Measurements from ENCODE around the gene PTGER2. TPM values are rescaled to one million over a fixed set of nuclear protein-coding genes. Genes with fewer than 3 reads are reported as not detected.

PTGER2 gene
- total and polyA plus RNA-seq, 10 of the 15 experiments (the other 5 are each of a cell fraction or from before 2014, with no cell fraction given), result 0.03 to 1.6 (median 0.33) TPM

- no peak for FAIRE-seq
- TF ChIP-seq RFX5 (IDR thresholded peaks at IDR 0.05; ENCODE audit: low read depth, low read length), result no peak
- peak; percentile 36; the same call in 1 of the 2 replicates for TF ChIP-seq JUNB (IDR thresholded peaks at IDR 0.05)
Observed at GRCh38 chr14:52328276-52328675, 14.2 kb downstream of the PTGER2 start.

GRCh38 chr14:52329678-52330369 is 15.7 kb downstream of the PTGER2 start:
- Histone ChIP-seq H4K20me1 (ENCODE audit: control insufficient read depth, insufficient read depth) (no peaks in the 10 kb centered on the region), H3K79me2 (ENCODE audit: control insufficient read depth, insufficient read depth, low read length) (no peaks in the 10 kb centered on the region), H3K36me3 (ENCODE audit: control insufficient read depth in 2 of 2, insufficient read depth in 2 of 2, low read length in 1 of 2) (no peaks in the 10 kb centered on the region), H2AFZ (ENCODE audit: control insufficient read depth, low read depth, low read length) (no peak overlapping the region), H3K9me3 (replicated peaks; ENCODE audit: control insufficient read depth, insufficient read depth, low read length) (no peaks in the 10 kb centered on the region), H3K4me1 (ENCODE audit: control insufficient read depth, insufficient read depth, low read length) (peaks cover 26% of the 10 kb centered on the region), H3K4me3 (no peak overlapping the region), H3K9ac (ENCODE audit: control insufficient read depth, insufficient read depth, low read length) (no peak overlapping the region), H3K27ac (ENCODE audit: control insufficient read depth, insufficient read depth) (no peak overlapping the region), H3K27me3 (replicated peaks in 1 of 2; ENCODE audit: control insufficient read depth in 2 of 2, insufficient read depth in 2 of 2, low read length in 1 of 2) (no peaks in the 10 kb centered on the region), H3K4me2 (ENCODE audit: control insufficient read depth, insufficient read depth) (peak overlapping the region; percentile 51; the same call in 1 of the 2 replicates)
- RAD21 ChIA-PET (ENCODE audit: unreplicated experiment), result no interaction called here
- in situ Hi-C loops (cut with MboI) (no loop called here), intact Hi-C loops (cut with micrococcal nuclease; ENCODE audit: unreplicated experiment) (loop anchor here (5.0 kb wide), 1 partner anchor 52 kb away; no protein-coding TSS in a partner anchor)
- ATAC-seq, result peak; percentile 12; the same call in 2 of the 3 replicates
- CTCF ChIA-PET, result no interaction called here
- POLR2A ChIA-PET, result no interaction called here
- SMC1A ChIA-PET (ENCODE audit: uncharacterized antibody, unreplicated experiment), result interaction anchor here (1.2 to 1.3 kb wide), 2 partner anchors 11 to 22 kb away, joined by 3 to 4 read pairs; no protein-coding TSS in a partner anchor
- WGBS (ENCODE audit: insufficient coverage, insufficient replicate concordance, low lambda C conversion rate, missing lambda C conversion rate), result 1% methylated on average over 6 of the region's 6 CpGs
- no TSS peak for BruUV-seq (replicated peaks)
- FAIRE-seq, result no peak
- peak; percentile 60; the same call in 1 of the 2 replicates for TF ChIP-seq FOXM1 (IDR thresholded peaks at IDR 0.05; ENCODE audit: low read depth, low read length)
- peak; percentile 75 for TF ChIP-seq JUNB (IDR thresholded peaks at IDR 0.05)
- 0 out of 2 replicates have a peak, but pooled peaks have one; percentile 44 for TF ChIP-seq MTA3 (IDR thresholded peaks at IDR 0.05; ENCODE audit: borderline replicate concordance, low read length)
- peak; percentile 57; the same call in 1 of the 2 replicates for TF ChIP-seq NFIC (IDR thresholded peaks at IDR 0.05; ENCODE audit: low read depth, low read length)
- TF ChIP-seq TARDBP (IDR thresholded peaks at IDR 0.05; ENCODE audit: borderline replicate concordance), result no peak
- peak; percentile 37; the same call in 1 of the 2 replicates for TF ChIP-seq ATF2 (IDR thresholded peaks at IDR 0.05; ENCODE audit: low read length)
- TF ChIP-seq SIN3A (IDR thresholded peaks at IDR 0.05; ENCODE audit: low read depth, low read length), result no peak
- no peak for TF ChIP-seq GATAD2B (conservative IDR thresholded peaks at IDR 0.05; ENCODE audit: low read depth)
- peak; percentile 54 for TF ChIP-seq RUNX3 (IDR thresholded peaks at IDR 0.05; ENCODE audit: low read length)
- TF ChIP-seq, protein P1, sequence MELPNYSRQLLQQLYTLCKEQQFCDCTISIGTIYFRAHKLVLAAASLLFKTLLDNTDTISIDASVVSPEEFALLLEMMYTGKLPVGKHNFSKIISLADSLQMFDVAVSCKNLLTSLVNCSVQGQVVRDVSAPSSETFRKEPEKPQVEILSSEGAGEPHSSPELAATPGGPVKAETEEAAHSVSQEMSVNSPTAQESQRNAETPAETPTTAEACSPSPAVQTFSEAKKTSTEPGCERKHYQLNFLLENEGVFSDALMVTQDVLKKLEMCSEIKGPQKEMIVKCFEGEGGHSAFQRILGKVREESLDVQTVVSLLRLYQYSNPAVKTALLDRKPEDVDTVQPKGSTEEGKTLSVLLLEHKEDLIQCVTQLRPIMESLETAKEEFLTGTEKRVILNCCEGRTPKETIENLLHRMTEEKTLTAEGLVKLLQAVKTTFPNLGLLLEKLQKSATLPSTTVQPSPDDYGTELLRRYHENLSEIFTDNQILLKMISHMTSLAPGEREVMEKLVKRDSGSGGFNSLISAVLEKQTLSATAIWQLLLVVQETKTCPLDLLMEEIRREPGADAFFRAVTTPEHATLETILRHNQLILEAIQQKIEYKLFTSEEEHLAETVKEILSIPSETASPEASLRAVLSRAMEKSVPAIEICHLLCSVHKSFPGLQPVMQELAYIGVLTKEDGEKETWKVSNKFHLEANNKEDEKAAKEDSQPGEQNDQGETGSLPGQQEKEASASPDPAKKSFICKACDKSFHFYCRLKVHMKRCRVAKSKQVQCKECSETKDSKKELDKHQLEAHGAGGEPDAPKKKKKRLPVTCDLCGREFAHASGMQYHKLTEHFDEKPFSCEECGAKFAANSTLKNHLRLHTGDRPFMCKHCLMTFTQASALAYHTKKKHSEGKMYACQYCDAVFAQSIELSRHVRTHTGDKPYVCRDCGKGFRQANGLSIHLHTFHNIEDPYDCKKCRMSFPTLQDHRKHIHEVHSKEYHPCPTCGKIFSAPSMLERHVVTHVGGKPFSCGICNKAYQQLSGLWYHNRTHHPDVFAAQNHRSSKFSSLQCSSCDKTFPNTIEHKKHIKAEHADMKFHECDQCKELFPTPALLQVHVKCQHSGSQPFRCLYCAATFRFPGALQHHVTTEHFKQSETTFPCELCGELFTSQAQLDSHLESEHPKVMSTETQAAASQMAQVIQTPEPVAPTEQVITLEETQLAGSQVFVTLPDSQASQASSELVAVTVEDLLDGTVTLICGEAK (IDR thresholded peaks at IDR 0.05; ENCODE audit: borderline replicate concordance), result no peak
- TF ChIP-seq EED (IDR thresholded peaks at IDR 0.05; ENCODE audit: low read depth), result 0 out of 2 replicates have a peak, but pooled peaks have one; percentile 33
- DNase-seq (ENCODE audit: low read depth, low spot score), result no peak

More at GRCh38 chr14:52328276-52328675, 14.2 kb downstream of the PTGER2 start:
- H4K20me1 ChIP-seq (ENCODE audit: control insufficient read depth, insufficient read depth), result no peaks in the 10 kb centered on the region
- RAD21 ChIA-PET (ENCODE audit: unreplicated experiment), result no interaction called here
- H3K79me2 ChIP-seq (ENCODE audit: control insufficient read depth, insufficient read depth, low read length), result no peaks in the 10 kb centered on the region
- SMC1A ChIA-PET (ENCODE audit: uncharacterized antibody, unreplicated experiment), result interaction anchor here (0.5 kb wide), 1 partner anchor 66 kb away, joined by 3 read pairs; no protein-coding TSS in a partner anchor
- CTCF ChIA-PET, result no interaction called here
- peaks cover 30% of the 10 kb centered on the region for H3K4me1 ChIP-seq (ENCODE audit: control insufficient read depth, insufficient read depth, low read length)
- H3K4me3 ChIP-seq, result no peak overlapping the region
- no peak overlapping the region for H3K27ac ChIP-seq (ENCODE audit: control insufficient read depth, insufficient read depth)
- no TSS peak for BruUV-seq (replicated peaks)
- no peak overlapping the region for H3K9ac ChIP-seq (ENCODE audit: control insufficient read depth, insufficient read depth, low read length)
- no peaks in the 10 kb centered on the region for H3K36me3 ChIP-seq (ENCODE audit: control insufficient read depth in 2 of 2, insufficient read depth in 2 of 2, low read length in 1 of 2)
- H3K27me3 ChIP-seq (replicated peaks in 1 of 2; ENCODE audit: control insufficient read depth in 2 of 2, insufficient read depth in 2 of 2, low read length in 1 of 2), result no peaks in the 10 kb centered on the region
- intact Hi-C loops (cut with micrococcal nuclease; ENCODE audit: unreplicated experiment) (loop anchor here (5.0 kb wide), 1 partner anchor 54 kb away; no protein-coding TSS in a partner anchor), in situ Hi-C loops (cut with MboI) (no loop called here)
- ATAC-seq (no peak), DNase-seq (ENCODE audit: low read depth, low spot score) (no peak)
- no peak overlapping the region for H2AFZ ChIP-seq (ENCODE audit: control insufficient read depth, low read depth, low read length)
- no peak overlapping the region for H3K4me2 ChIP-seq (ENCODE audit: control insufficient read depth, insufficient read depth)
- POLR2A ChIA-PET, result no interaction called here
- peaks cover 3% of the 10 kb centered on the region; the same call in 2 of the 3 replicates for H3K9me3 ChIP-seq (replicated peaks; ENCODE audit: control insufficient read depth, insufficient read depth, low read length)
